Type B pancreatic cell (in vitro differentiated cells): ENCODE results near the gene EXTL1. TPM values are rescaled to one million over a fixed set of nuclear protein-coding genes. Genes with fewer than 3 reads are reported as not detected.

ENCODE experiments used
- DNase-seq: peaks from one replicate; pipeline ENCODE4 v3.0.0; 2021; ENCODE audit warnings: mixed read lengths; ENCODE audit not compliant: unreplicated experiment; ENCODE audit errors: extremely low spot score
- H3K27ac Mint-ChIP-seq: 2 replicates; pipeline ENCODE4 v1.8.0; 2021; ENCODE audit warnings: mild to moderate bottlenecking, mixed read lengths
- H3K27me3 Mint-ChIP-seq: 2 replicates; pipeline ENCODE4 v1.8.0; 2021; ENCODE audit warnings: mixed read lengths
- H3K36me3 Mint-ChIP-seq: 2 replicates; pipeline ENCODE4 v1.8.0; 2021; ENCODE audit warnings: mixed read lengths
- H3K4me1 Mint-ChIP-seq: one replicate; pipeline ENCODE4 v1.8.0; 2021; ENCODE audit warnings: mixed read lengths; ENCODE audit not compliant: unreplicated experiment
- H3K4me3 Mint-ChIP-seq: 2 replicates; pipeline ENCODE4 v1.8.0; 2021; ENCODE audit warnings: mild to moderate bottlenecking, mixed read lengths
- H3K9me3 Mint-ChIP-seq: 2 replicates; pipeline ENCODE4 v1.8.0; 2021; ENCODE audit warnings: mixed read lengths
- total RNA-seq: library from RNA; stranded (reverse); gene quantifications from 2 replicates; pipeline ENCODE4 v1.2.1, GENCODE V29; 2021; ENCODE audit warnings: low replicate concordance
- TF ChIP-seq, protein P1 (sequence below): fragments of 200-600 bp; sonication (generic); conservative IDR thresholded peaks from 2 replicates; pipeline ENCODE4 v1.5.0; 2021; ENCODE audit warnings: antibody characterized with exemption, mild to moderate bottlenecking

The EXTL1 gene
- total RNA-seq, 1 donor from 2014 or later, result 4.2 TPM

DNA sequence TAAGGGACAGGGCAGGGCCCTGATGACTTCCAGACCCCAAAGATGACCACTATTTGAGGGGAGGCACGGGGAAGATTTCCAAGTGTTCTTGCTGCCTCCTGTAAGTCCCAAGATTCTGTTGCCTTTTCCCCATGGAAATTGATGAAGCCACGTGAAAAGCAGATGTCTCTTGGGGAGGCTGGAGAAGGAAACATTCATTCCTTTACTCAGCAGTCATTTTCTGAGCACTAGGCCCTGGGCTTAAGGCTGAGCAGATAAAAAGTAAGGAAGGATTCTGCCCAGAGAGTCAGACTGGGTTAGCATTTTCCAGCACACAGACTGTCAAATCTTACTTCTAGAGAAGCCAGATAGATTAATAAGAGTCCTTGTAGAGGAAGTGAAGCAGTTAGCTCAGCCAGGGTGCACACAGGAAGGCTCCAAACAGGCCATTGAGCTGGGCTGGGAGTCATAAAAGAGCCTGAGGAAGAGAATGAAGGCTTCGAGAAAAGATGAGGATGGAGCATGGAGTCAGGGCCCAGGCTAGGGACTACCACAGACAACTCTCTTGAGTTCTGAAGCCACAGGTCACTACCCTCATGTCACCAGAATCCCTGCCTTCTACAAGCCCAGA lies 10.1 kb downstream of the EXTL1 start:
- Mint-ChIP-seq H3K4me1 (peaks cover 7% of the 10 kb centered on the region), H3K9me3 (no peaks in the 10 kb centered on the region), H3K27ac (no peak overlapping the region), H3K4me3 (no peak overlapping the region), H3K27me3 (peaks cover 9% of the 10 kb centered on the region), H3K36me3 (no peaks in the 10 kb centered on the region)
- no peak for DNase-seq
- TF ChIP-seq, protein P1, sequence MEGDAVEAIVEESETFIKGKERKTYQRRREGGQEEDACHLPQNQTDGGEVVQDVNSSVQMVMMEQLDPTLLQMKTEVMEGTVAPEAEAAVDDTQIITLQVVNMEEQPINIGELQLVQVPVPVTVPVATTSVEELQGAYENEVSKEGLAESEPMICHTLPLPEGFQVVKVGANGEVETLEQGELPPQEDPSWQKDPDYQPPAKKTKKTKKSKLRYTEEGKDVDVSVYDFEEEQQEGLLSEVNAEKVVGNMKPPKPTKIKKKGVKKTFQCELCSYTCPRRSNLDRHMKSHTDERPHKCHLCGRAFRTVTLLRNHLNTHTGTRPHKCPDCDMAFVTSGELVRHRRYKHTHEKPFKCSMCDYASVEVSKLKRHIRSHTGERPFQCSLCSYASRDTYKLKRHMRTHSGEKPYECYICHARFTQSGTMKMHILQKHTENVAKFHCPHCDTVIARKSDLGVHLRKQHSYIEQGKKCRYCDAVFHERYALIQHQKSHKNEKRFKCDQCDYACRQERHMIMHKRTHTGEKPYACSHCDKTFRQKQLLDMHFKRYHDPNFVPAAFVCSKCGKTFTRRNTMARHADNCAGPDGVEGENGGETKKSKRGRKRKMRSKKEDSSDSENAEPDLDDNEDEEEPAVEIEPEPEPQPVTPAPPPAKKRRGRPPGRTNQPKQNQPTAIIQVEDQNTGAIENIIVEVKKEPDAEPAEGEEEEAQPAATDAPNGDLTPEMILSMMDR, result no peak

DNA sequence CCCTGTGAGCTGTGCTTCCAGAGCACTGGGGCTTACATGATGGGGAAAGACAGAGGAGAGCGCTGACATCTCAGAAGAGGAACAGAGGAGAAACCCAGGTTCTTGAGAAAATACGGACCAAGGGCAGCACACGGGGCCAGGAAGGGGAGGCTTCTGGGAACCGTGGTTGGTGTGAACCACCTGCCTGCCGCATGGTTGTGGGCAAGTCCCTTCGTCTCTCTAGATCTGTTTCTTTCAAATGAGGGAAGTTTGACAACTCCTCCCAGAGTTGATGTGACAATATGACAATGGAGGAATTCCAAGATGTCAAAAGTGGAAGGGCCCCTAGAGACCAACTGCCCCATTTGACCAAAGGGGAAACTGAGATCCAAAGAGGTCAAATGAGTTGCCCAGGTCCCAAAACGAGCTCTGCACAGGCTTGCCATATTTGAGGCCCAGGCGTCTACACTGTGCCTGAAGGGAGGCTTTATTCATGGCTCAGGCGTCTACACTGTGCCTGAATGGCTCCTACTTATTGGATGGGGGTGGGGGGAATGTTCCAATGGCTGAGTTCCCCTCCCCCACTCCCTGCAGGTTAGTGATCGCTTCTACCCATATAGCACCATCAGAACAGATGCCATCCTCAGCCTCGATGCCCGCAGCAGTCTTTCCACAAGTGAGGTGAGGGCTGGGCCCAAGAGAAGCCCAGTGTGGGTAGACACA lies 11.2 kb downstream of the EXTL1 start:
- no peaks in the 10 kb centered on the region for H3K9me3 Mint-ChIP-seq
- peaks cover 5% of the 10 kb centered on the region for H3K4me1 Mint-ChIP-seq
- TF ChIP-seq, protein P1, result no peak
- DNase-seq, result no peak
- peak overlapping the region; percentile 16 for H3K27ac Mint-ChIP-seq
- peaks cover 9% of the 10 kb centered on the region for H3K27me3 Mint-ChIP-seq
- H3K36me3 Mint-ChIP-seq, result no peaks in the 10 kb centered on the region
- peak overlapping the region; percentile 51 for H3K4me3 Mint-ChIP-seq

DNA sequence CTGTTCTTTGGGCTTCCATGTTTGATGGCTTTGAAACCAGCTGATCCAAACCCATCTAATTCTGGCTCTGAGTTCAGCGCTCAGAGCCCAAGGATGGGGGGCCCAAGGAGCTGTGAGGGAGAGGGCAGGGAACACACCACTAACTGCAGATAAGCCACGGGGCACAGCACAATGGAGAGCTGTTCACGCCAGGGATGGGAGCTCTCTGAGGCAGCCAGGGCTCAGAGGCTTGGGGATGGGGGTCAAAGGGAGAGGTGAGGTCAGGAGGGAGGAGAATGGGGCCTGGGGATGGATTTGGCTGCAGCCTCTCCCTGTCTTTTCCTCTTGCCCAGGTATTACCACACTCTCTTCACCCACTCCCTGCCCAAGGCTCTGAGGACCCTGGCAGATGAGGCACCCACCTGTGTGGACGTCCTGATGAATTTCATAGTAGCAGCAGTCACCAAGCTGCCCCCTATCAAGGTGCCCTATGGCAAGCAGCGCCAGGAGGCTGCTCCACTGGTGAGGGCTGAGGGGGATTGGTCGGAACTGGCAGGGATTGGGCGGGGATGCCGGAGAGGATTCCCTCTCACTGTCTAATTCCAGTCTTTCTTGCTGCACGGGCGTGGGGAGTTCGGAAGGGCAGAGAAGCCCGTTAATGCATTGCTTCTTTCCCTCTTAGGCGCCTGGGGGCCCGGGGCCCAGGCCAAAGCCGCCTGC lies 13.1 kb downstream of the EXTL1 start:
- peaks cover 3% of the 10 kb centered on the region for H3K4me1 Mint-ChIP-seq
- H3K27me3 Mint-ChIP-seq, result peaks cover 9% of the 10 kb centered on the region
- H3K27ac Mint-ChIP-seq, result peak overlapping the region; percentile 71
- H3K4me3 Mint-ChIP-seq, result peak overlapping the region; percentile 95
- H3K9me3 Mint-ChIP-seq, result no peaks in the 10 kb centered on the region
- no peaks in the 10 kb centered on the region for H3K36me3 Mint-ChIP-seq
- TF ChIP-seq, protein P1, result no peak
- no peak for DNase-seq

DNA sequence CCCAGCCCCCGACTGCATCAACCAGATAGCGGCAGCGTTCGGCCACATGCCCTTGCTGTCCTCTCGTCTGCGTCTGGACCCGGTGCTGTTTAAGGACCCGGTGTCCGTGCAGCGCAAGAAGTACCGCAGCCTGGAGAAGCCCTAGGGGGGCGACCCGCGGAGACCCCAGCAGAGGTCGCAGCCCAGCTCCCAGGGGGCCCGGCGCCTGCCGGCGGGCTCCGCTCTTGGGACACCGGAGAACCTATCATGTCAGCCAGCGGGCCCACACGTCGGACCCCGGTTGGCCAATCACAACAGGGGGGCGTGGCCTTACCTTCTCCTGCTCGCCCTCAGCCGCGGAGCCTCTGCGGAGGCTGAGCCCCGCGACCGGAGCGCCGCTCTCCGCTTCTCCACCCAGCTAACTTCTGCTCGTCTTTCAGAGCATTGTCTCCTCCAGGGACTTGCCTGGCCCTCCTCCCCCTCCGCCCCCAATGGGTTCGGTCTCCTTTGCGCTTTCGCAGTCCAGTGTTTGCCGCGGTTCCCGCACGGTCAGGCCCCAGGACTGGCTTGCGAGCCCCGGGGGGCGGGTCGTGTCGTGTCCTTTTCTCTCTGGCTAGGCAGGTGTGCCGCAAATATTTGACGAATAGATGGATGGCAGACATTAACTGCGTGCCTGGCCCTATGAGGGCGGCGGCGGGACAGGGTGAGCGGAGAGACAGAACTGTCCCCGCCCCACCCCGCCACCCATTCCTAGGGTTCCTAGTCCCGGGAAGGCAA lies 13.8 kb downstream of the EXTL1 start:
- Mint-ChIP-seq H3K36me3 (no peaks in the 10 kb centered on the region), H3K27me3 (peaks cover 9% of the 10 kb centered on the region), H3K27ac (peak overlapping the region; percentile 96), H3K9me3 (no peaks in the 10 kb centered on the region), H3K4me1 (peaks cover 3% of the 10 kb centered on the region), H3K4me3 (peak overlapping the region; percentile 95)
- TF ChIP-seq, protein P1, result no peak
- peak; percentile 92 for DNase-seq

DNA sequence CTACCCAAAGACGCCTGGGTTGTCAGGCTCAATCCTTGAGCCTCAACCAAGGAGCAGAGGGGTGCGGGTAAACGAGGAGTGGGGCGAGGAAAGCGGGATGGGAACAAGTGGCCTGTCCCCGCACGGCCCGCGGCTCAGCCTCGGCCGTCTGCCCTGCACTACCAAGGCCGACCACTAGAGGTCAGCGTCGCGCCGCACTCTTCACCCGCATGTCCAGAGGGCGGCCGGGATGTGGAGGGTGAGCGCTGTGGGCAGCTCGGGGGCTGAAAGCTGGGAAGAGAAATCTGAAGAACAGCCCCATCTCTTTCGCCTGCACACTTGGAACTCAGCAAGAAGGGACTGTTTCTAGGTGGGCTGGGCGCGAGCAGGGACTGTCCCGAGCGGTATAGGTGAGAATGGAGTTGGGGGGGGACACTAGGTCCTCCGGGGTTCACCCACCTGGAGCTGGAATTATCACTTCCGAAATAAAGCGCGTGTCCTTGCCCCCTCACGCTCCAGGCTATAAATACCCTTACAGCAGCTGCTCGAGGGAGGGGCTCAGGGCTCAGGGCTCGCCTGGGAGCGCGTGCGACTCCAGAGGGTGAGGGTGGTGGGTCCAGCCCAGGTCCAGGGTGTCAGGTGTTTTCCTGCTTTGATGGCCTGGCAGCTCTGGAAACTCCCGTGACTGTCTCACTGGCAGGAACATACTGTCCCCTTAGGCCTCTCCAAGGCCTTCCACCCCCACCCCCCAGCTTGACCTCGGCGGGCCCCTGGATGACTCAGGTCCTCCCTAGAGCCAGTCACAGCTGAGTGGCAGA lies 14.6 kb downstream of the EXTL1 start:
- DNase-seq, result peak; percentile 89
- TF ChIP-seq, protein P1, result peak; percentile 99
- H3K27me3 Mint-ChIP-seq, result peaks cover 9% of the 10 kb centered on the region
- peaks cover 3% of the 10 kb centered on the region for H3K4me1 Mint-ChIP-seq
- no peaks in the 10 kb centered on the region for H3K9me3 Mint-ChIP-seq
- peak overlapping the region; percentile 96 for H3K27ac Mint-ChIP-seq
- H3K36me3 Mint-ChIP-seq, result no peaks in the 10 kb centered on the region
- peak overlapping the region; percentile 95 for H3K4me3 Mint-ChIP-seq
